Activated CD4-positive, alpha-beta T cell treated with anti-CD3 and anti-CD28 coated beads, Interleukin-2, amount 50 U/mL, for 48 hours (primary cell): ENCODE results near the gene CRYGC.
"Not testable (repeated sequence)": the region's sequence is repeated elsewhere in the genome, so short reads cannot be mapped to it uniquely, and the experiment has no call there.

Experiments used
- DNase-seq, 2 experiments: peaks; one replicate each; pipeline ENCODE4 v3.0.0-alpha.2; 2020

Gene CRYGC

DNA sequence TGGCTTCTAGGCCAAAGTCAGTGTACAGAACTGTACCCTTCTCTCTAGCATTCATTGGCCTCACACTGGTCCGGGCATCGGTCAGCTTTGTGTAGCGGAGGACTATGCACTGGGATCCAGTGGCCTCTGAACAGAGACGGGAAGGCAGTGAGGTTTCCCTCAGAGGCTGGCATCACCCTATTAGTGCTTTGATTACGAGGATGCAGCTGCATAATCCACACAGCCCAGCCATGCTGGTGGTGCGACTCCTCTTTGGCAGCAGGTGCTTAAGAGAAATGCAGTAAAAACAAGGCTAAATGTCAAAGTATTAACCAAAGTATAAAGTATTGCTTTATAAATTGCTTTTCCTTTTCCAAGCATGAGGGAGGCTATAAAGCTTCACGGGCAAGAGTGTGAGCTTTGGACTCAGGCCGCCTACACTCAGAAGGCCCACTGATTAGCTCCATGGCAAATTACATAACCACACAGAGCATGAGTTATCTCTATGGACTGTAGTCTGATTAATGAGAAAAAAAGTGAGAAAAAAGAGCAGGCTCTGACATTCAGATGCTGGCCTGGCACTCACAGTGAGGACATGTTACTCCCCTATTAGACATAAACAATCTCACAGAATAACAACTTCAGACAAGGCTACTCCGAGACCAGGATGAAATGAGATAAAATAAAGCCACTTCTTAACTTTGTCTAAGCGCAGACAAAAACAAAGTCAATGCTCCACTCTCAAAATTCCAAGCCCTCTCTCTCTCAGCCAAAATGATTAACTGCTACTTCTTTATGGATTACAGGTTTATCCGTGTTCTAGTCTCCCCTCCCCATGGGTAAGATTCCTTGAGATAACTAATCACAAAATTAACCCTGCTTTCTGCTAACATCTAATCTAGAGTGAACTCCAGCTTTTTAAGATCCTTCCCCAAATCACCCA is 6.4 kb upstream of the CRYGC start:
- DNase-seq, result no peak

DNA sequence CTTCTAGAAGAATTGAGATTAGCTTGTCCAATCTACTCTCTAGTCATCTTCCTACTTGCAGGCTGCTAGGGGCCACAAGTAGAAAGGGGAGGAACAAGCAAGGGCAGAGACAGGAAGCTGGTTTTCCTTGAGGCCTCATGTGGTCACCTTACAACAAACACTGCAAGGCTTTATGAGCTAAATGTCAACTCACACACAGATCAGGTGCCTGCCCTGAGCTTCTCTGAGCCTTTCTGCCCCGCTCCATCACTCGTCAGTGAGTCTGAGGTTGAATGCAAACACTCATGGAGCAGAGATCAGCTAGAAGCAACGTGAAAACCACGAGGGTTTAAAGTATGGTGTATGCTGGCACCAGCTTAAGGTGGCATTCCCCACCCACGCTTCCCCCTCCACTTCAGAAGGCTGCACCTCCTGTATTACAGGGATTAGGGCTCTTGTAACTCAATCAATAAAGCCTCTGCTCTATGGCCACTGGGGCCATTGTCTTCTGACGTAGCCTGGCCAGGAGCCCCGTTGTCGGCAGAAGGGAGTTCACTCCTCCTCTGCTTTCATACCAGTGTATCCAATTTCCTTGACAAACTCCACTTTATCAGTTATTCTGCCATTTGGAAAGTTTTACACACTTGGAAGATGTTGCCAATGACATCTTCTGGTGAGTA is 5.4 kb upstream of the CRYGC start:
- DNase-seq, result no peak

DNA sequence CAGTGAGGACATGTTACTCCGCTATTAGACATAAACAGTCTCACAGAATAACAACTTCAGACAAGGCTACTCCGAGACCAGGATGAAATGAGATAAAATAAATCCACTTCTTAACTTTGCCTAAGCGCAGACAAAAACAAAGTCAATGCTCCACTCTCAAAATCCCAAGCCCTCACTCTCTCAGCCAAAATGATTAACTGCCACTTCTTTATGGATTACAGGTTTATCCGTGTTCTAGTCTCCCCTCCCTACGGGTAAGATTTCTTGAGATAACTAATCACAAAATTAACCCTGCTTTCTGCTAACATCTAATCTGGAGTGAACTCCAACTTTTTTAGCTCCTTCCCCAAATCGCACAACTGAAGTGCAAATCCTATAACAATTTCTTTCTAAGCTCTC is 1.1 kb upstream of the CRYGC start:
- DNase-seq, result no peak

DNA sequence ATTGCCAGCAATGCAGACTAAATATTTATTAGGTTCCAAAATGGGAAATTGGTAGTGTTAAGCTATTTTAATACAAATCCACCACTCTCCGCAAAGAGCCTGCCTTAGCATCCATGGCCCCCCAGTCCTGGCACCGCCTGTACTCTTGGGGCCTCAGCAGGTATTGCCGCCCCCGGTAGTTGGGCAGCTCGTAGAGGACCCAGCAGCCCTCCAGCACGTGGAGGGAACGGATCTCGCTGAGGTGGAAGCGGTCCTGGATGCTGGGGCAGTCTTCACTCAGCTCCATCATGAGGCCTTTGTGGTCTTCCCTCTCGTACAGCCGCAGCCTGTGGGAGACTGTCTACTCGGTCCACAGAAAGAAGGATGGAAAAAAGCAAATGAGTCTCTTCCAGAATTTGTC is 1.5 kb downstream of the CRYGC start:
- no peak for DNase-seq

DNA sequence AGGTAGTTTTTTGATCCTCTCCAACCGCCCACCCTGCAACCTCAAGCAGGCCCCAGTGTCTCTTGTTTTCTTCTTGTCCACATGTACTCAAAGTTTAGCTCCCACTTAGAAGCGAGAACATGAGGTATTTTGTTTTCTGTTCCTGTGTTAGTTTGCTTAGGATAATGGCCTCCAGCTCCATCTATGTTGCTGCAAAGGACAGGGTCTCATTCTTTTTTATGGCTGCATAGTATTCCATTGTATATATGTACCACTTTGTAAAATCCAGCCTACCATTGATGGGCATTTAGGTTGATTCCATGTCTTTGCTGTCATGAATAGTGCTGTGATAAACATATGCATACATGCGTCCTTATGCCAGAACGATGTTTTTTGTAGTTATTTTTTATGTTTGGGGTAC is 2.5 kb downstream of the CRYGC start:
- DNase-seq, result no peak

DNA sequence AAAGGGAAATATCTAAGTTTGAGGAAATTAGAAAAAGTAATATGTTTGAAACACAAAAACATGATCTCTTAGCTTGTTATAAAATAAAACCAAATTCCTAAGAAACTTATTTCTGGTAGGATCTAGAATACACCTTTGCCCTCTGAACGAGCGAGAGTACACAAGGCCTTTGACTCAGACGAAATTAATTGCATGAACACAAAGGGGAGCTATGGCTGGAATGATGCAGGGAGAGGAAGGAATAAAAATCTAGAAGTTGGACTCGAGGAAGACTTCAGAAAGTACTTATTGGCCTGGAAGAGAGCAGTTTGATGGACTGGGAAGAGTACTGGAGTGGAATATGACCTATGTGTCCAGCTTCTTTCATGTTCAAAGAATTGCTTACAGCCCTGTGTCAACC is 4.4 kb downstream of the CRYGC start:
- no peak for DNase-seq

DNA sequence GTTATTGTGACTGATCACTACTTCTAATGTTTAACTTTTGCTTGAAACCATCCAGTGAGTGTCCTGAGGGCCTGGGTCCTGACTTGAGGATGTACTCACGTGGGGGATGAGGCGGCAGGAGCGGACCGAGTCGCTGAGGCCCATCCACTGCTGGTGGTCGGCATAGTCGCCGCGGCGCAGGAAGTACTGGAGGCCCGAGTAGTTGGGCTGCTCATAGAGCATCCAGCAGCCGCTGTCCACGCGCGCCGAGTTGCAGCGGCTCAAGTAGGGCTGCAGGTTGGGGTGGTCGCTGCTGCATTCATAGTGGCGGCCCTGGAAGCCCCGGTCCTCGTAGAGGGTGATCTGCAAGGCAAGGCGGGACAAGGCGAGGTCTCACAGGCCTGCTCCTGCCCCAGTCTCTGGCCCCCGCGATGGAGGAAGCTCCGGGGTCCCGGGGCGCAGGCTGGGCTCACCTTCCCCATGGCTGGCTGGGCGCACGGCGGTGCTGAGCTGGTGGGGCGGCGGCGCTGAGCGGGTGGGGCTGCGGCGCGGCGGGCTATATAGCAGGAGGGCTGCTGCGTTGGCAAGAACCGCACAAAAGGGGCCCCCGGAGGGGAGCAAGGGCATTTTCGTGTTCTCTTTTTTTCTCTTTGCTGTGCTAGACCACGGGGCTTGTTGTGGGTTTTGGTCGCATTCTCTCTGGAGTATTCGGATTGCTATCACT is 5.5 kb downstream of the CRYGC start, which contains the start of gene CRYGD:
Gene CRYGD (minus strand): TSS at position 512 of the 703 bp plus-strand sequence. CDS start 51 bp downstream, at position 461.
- peak; percentile 6 for DNase-seq

DNA sequence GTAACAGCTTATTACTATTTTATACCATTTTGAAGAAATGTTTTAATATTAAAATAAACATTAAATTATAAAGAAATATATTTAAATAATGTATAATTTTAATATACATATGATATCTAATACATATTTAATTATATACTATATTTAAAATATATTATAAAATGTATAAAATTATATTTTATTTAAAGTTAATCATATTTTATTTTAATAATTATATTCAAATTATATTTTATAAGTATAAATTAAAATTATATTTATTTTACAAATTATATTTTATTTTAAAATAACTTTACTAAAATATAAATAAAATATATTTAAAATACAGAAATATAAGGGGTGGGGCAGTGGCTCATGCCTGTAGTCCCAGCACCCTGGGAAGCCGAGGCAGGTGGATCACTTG is 7.4 kb downstream of the CRYGC start:
- DNase-seq, result no peak

DNA sequence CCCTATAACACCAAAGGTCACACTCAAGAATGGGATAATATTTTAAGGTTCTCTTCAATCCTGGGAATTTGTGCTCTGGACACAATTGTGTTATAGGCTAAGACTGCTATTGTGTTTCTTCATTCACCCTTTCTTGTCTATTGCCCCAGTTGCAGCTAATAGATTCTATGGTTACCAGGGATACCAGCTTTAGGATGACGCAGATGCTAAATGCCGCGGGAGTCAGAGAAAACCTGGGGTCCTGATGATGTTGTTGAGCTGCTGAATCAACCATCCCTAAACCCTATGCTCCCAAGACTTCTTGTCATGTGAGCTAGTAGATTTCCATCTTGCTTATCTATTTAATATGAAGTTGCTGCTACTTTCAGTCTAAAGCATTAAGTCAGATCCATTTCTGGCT is 10.7 kb downstream of the CRYGC start:
- DNase-seq, result no peak

DNA sequence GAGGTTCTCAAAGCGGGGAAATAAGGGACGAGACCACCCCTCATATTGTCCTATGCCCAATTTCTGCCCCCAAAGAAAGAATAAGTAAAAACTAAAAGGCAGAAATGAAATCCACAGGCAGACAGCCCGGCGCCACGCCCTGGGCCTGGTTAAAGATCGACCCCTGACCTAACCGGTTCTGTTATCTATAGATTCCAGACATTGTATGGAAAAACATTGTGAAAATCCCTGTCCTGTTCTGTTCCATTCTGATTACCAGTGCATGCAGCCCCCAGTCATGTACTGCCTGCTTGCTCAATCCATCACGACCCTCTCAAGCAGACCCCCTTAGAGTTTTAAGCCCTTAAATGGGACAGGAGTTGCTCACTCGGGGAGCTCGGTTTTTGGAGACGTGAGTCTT is 12.2 kb downstream of the CRYGC start:
- not testable (repeated sequence) for DNase-seq

DNA sequence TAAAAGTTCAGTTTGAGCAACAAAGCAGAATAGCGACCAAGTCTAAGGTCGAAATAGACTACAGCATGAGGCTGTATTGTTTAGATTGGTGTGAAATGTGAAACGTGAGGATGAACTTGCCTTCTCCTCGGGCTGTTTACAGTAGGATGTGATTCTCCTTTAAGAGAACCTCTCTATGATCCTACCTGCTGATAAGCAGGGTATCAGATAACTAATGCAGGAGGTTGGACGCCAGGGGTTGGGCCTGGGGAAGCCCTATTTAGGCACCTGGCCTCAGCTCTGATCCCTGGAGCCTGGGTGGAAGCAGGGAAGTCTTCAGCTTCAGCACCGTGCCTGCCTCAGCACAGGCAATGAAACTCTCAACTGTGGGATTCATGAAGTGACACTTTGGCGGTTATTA is 16.7 kb downstream of the CRYGC start:
- no peak for DNase-seq

DNA sequence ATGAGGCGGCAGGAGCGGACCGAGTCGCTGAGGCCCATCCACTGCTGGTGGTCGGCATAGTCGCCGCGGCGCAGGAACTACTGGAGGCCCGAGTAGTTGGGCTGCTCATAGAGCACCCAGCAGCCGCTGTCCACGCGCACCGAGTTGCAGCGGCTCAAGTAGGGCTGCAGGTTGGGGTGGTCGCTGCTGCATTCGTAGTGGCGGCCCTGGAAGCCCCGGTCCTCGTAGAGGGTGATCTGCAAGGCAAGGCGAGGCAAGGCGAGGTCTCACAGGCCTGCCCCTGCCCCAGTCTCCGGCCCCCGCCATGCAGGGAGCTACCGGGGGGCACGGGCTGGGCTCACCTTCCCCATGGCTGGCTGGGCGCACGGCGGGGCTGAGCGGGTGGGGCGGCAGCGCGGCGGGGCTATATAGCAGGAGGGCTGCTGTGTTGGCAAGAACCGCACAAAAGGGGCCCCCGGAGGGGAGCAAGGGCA is 17.3 kb downstream of the CRYGC start:
- DNase-seq, result not testable (repeated sequence)

DNA sequence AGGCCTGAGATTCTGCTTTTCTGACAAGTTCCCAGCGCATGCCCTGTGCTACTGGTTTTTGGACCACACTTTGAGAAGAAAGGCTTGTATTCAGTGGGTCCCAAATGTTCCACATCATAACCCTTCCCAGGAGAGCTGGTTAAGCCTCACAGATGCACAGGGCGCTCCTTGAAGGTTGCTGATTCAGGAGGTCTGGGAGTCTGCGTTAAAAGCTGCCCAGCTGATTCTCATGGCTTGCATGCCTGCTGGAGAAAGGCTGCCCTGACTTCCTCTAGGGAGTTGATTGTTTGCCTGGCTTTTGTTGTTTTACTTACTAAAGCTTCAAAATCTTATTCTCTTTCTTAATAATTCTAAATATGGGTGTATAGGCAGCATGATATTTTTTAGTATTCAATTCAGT is 26.0 kb downstream of the CRYGC start:
- DNase-seq, result no peak

DNA sequence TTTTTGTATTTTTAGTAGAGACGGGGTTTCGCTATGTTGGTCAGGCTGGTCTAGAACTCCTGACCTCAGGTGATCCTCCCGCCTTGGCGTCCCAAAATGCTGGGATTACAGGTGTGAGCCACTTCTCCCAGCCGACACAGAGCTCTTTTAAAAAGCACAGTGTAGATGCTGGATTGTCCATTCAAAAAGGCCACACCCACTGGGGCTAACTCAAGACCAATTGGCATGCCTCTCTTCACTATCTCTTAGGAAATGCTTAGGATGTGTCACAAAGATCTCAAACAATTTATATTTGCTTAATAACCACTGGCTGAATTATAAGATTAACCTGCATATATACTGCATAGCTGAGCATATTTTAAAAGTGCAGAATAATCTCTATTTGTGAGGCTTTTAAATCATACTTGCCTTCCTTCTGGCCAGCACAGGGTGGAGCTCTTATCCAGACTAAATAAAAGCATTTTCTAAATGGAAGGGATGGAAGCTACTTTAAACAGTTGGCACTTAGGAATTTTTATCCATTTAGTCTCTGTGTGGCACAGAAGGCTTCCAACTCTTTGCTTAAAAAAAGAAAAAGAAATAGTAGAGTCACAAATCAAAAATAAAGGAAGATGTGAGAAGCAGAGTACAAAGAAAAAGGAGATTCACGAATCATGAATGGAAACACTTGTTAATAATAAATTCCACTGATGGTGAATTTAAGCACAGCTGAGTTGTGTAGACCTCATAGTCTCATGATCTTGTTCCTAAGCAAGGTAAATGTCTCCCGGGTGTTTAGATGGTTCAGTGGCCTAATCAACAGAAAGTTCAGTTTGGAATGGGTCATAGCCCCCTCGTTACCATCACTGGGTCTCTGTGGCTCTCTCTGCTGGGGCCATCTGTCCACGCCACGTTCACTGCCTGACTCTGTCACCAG is 27.7 kb downstream of the CRYGC start:
- DNase-seq, result no peak

DNA sequence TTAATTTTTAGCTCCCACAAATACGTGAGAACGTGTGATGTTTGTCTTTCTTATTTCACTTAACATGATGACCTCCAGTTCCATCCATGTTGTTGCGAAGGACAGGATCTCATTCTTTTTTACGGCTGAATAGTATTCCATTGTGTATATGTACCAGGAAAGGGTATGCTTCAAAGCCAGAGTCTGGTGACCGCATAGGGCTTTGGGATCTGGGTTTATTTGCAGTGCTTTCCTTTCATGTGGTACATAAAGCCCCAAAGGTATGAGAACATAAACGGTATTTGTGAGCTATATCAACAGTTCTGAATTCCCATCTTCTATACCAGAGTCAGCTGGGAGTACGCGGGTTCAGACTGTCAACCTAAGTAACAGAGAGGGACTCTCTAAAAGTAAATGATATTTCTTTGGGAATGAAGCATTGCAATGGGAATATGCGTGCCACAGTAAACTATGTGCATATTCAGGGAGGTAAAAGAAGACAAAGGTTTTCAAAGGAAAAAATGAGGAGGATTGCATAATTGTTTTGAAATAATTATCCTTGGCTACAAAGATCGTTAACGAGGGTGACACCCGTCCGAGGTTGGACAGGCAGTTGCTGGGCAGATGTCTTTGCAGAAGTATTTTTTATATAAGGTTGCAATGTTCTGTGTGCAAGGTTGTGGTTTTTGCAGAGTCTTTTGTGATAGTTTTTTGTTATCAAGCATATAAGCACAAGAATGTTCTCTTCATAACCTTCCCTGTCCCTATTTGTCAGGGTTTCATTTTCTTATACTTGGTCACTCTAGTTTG is 29.8 kb downstream of the CRYGC start:
- DNase-seq, result no peak

DNA sequence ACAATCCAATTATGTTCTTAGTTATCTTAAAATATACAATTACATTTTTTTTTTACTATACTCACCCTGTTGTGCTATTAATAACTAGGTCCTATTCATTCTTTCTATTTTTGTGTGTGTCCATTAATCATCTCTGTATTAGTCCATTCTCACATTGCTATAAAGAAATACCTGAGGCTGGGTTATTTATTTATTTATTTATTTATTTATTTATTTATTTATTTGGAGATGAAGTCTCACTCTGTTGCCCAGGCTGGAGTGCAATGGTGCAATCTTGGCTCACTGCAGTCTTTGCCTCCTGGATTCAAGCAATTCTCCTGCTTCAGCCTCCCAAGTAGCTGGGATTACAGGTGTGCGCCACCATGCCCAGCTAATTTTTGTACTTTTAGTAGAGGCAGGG is 30.9 kb downstream of the CRYGC start:
- not testable (repeated sequence) for DNase-seq

DNA sequence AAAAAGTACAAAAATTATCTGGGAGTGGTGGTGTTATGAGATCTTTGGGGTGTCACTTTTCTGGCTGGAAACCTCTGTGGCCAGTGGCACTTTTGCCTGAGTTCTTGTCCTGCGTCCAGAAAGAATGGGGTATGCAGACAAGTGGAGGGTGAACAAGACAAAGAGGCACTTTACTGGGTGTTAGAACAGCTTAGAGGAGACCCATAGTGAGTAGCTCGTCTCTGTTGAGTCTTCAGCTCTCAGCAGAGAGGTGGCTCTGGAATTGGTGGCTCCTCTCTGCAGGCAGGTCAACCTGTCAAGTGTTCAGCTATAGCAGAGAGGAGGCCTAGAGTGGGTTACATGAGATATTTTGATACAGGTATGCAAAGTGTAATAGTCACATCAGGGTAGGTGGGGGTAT is 31.4 kb downstream of the CRYGC start:
- no peak for DNase-seq

DNA sequence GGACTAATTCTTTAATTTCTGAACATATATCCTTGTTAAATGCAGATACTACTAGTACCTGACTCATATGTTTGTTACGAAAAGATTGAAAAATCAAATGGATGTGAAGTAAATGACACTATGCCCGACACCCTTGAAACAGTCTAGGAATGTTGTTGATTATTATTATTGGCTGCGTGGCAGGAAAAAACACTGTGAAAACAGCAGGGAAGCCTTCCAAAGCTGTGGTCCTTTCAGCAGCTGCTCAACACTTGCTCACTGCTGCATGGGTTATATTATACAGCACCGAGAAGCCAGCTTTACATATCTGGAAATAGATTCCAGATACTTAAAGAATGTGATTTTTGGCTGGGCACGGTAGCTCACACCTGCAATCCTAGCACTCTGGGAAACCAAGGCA is 31.8 kb downstream of the CRYGC start:
- DNase-seq, result no peak

DNA sequence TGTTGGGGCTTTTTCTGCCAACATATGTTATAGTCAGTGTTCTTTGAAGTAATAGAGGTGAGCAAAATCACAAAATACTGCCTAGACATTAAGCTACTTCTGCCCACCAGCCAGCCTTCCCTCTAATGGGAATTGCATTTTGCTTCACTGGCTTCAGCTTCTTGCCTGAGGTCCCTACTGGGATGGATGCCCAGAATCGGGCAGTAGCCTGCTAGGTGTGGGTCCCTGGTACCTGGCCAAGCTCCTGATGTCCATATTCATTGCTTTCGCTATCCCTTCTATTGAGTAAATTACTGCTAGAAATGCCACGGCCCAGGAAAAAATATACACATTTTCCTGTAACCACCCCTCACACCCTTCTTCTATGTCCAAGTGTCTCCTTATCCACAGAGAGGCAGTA is 32.3 kb downstream of the CRYGC start:
- no peak for DNase-seq

DNA sequence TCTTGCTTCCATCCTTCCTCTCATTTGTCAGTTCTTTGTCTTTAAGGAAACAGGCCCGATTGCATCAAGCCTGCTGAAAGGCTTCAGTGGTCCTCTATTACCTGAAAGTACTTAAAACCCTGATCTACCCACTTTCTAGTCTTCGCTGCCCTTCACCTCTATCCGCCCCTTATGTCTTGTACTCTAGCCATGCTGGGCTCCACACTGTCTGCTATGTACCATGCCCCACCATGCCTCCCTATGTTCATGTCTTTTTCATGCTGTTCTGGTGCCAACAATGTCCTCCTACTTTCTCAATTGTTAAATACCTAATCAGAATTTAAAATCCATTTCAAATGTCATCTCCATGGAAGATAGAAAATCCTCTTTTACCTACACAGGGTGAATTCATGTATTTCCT is 33.5 kb downstream of the CRYGC start:
- DNase-seq, result no peak

DNA sequence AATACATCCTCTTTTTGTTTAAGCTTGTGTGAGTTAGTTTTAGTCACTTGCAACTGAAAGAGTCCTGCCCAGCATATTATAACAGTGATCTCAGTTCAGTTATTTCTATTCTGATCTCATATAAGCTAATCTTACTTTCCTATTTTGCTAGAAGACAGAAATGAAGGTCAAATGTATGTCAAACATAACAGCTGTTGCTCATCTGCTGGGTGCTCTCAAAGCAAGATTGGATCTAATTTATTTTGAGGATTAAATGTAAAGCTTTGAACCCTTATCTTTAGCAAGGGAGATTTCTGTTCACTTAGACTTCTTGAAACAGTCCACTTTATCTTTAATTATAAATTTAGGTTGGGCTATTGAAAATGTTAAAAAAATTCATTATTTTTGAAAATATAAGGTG is 36.5 kb downstream of the CRYGC start:
- DNase-seq, result no peak
